Cardiac fibroblast (primary cell): ENCODE data around the gene VPS16.

Experiments
- DNase-seq, 2 donors: peaks; one replicate each; pipeline versions ENCODE4 v3.0.0 to v3.0.0-alpha.2; 2010; ENCODE audit warnings: low read depth in 2 of 2
- H3K4me3 ChIP-seq, 2 donors: replicated peaks in 1 of 2; 1 replicate in 1 of 2; 2 replicates in 1 of 2; pipeline ENCODE4 v1.5.1; 2011; ENCODE audit warnings: low read depth in 2 of 2, low read length in 2 of 2, mild to moderate bottlenecking in 2 of 2, moderate library complexity in 1 of 2
- TF ChIP-seq, protein P1 (sequence below): IDR thresholded peaks from one replicate; pipeline ENCODE4 v1.5.1; 2011; ENCODE audit warnings: low read depth, mild to moderate bottlenecking, low read length, inconsistent platforms

Gene VPS16

GRCh38 chr20:2907519-2907918, 67.0 kb downstream of the VPS16 start:
- no peak overlapping the region for H3K4me3 ChIP-seq
- TF ChIP-seq, protein P1, sequence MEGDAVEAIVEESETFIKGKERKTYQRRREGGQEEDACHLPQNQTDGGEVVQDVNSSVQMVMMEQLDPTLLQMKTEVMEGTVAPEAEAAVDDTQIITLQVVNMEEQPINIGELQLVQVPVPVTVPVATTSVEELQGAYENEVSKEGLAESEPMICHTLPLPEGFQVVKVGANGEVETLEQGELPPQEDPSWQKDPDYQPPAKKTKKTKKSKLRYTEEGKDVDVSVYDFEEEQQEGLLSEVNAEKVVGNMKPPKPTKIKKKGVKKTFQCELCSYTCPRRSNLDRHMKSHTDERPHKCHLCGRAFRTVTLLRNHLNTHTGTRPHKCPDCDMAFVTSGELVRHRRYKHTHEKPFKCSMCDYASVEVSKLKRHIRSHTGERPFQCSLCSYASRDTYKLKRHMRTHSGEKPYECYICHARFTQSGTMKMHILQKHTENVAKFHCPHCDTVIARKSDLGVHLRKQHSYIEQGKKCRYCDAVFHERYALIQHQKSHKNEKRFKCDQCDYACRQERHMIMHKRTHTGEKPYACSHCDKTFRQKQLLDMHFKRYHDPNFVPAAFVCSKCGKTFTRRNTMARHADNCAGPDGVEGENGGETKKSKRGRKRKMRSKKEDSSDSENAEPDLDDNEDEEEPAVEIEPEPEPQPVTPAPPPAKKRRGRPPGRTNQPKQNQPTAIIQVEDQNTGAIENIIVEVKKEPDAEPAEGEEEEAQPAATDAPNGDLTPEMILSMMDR = no peak
- DNase-seq = peak in 1 of 2 donors; percentile 7

- DNase-seq = no peak
- TF ChIP-seq, protein P1 = no peak
- H3K4me3 ChIP-seq = no peak overlapping the region
These were observed 69.4 kb downstream of the VPS16 start for GRCh38 chr20:2909953-2910352.

- TF ChIP-seq, protein P1 = no peak
- H3K4me3 ChIP-seq = no peak overlapping the region
- no peak for DNase-seq
These were observed 70.7 kb downstream of the VPS16 start for GRCh38 chr20:2911200-2911599.

DNA sequence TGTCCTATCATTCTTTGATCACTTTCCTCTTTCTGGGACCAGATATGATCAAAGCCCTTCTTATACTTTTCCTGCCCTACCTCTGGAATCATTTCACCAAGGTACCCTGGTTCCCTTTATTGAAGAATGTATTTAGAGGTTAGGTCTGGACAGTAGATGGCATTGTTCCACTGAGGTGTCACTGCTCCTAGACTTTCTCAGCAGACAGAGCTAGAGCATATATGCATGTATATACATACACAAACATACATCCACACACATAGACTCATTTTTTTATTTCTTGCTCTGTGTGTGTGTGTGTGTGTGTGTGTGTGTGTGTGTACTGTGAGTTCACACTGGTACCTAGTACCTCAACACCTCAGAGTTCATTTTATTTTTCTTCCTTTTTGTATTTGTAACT, 73.6 kb downstream of the VPS16 start:
- H3K4me3 ChIP-seq = no peak overlapping the region
- peak; percentile 20 to 32 for DNase-seq
- TF ChIP-seq, protein P1 = peak; percentile 10
